Sigmoid colon (tissue), 7 donors: ENCODE data around the gene C10orf120. TPM values are rescaled to one million over a fixed set of nuclear protein-coding genes. Genes with fewer than 3 reads are reported as not detected.
A peak's percentile ranks its signal among the peaks of the same experiment; 100 is the strongest.

ENCODE experiments used
- DNase-seq: peaks from one replicate; pipeline ENCODE4 v3.0.0-alpha.2; 2019
- H3K27ac ChIP-seq, 4 donors: fragments of 200-600 bp; sonication (generic); one replicate each; pipeline ENCODE4 v1.5.1; 2016 to 2019; ENCODE audit warnings: mild to moderate bottlenecking in 1 of 4
- H3K27me3 ChIP-seq, 3 donors: fragments of 200-600 bp; sonication (generic); one replicate each; pipeline ENCODE4 v1.5.1; 2019; ENCODE audit warnings: mild to moderate bottlenecking in 1 of 3
- H3K36me3 ChIP-seq, 4 donors: fragments of 200-600 bp; sonication (generic); one replicate each; pipeline ENCODE4 v1.5.1; 2016 to 2019
- H3K4me1 ChIP-seq, 4 donors: fragments of 200-600 bp; sonication (generic); one replicate each; pipeline ENCODE4 v1.5.1; 2017 to 2019
- H3K4me3 ChIP-seq, 4 donors: fragments of 200-600 bp; sonication (generic); one replicate each; pipeline ENCODE4 v1.5.1; 2017 to 2019; ENCODE audit warnings: mild to moderate bottlenecking in 2 of 4, moderate library complexity in 1 of 4
- H3K9me3 ChIP-seq, 4 donors: fragments of 200-600 bp in 3 of 4; sonication (generic) in 3 of 4; one replicate each; pipeline versions ENCODE4 v1.5.1 to v1.6.1; 2013 to 2019
- EP300 ChIP-seq, 4 donors: sonication (generic); formaldehyde crosslinking; IDR thresholded peaks; one replicate each; pipeline ENCODE4 v1.6.1; 2017; ENCODE audit warnings: antibody characterized with exemption in 4 of 4
- POLR2A ChIP-seq, 2 donors: fragments of 450-650 bp; IDR thresholded peaks; one replicate each; pipeline ENCODE4 v1.6.1; 2016; ENCODE audit warnings: antibody characterized with exemption in 2 of 2, mild to moderate bottlenecking in 2 of 2, moderate library complexity in 2 of 2
- POLR2AphosphoS5 ChIP-seq, 4 donors: sonication (generic); formaldehyde crosslinking; IDR thresholded peaks; one replicate each; pipeline ENCODE4 v1.6.1; 2017; ENCODE audit warnings: antibody characterized with exemption in 4 of 4
- WGBS, 2 donors: extraction: QIAGEN DNeasy Blood & Tissue Kit; methylation state at CpG; one replicate each; pipeline ENCODE4 v1.1.7; 2013; 5-methylcytosine and 5-hydroxymethylcytosine counted together
- intact Hi-C: fragments of 100-400 bp; cut with DNase I; formaldehyde crosslinking; loops from one replicate; pipeline ENCODE4 v1.15.1; 2023
- polyA plus RNA-seq, 3 donors: library from polyadenylated mRNA; stranded (reverse); fragments of 200-250 nt; gene quantifications; one replicate each; pipeline ENCODE4 v1.2.3, GENCODE V29; 2013
- total RNA-seq, 4 donors: library from RNA; depleted of rRNA; stranded (reverse); fragments of >200 nt; gene quantifications; one replicate each; pipeline ENCODE4 v1.1.0, GENCODE V29; 2016
- TF ChIP-seq, protein P1 (sequence below), 4 experiments: fragments of 450-650 bp in 3 of 4; fragments of 200-600 bp in 1 of 4; IDR thresholded peaks; one replicate each; pipeline ENCODE4 v1.5.1; 2016 to 2019; ENCODE audit warnings: antibody characterized with exemption in 4 of 4, mild to moderate bottlenecking in 3 of 4, moderate library complexity in 2 of 4
- donor health status: healthy with polysubstance abuse.
- donor health status: Bipolar disorder and iron deficiency.
- donor health status: healthy.

The C10orf120 gene
- total and polyA plus RNA-seq, 7 donors, result not detected

DNA sequence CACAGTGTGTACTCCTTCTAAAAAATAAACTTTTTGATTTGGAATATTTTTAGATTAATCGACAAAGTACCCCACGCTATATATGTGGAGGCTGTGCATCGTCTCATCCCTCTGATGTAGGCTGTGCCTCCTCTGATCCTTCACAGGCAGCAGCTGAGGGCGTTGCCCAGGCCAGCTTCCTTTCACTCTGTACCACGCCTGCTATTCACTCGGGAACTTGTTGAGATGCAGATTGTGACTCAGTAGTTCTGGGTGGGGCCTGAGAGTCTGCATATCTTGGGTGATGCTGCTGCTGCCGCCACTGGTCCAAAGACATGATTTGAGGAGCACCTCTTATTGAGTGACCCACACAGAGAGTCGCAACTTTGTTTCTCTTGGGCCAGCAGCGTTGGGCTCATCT lies 7.9 kb upstream of the C10orf120 start:
- no peak for DNase-seq
- H3K27ac ChIP-seq, result no peak overlapping the region
- intact Hi-C loops, result loop anchor here (10.0 kb wide), 1 partner anchor 143 kb away; the partner anchor contains the start of gene DMBT1

DNA sequence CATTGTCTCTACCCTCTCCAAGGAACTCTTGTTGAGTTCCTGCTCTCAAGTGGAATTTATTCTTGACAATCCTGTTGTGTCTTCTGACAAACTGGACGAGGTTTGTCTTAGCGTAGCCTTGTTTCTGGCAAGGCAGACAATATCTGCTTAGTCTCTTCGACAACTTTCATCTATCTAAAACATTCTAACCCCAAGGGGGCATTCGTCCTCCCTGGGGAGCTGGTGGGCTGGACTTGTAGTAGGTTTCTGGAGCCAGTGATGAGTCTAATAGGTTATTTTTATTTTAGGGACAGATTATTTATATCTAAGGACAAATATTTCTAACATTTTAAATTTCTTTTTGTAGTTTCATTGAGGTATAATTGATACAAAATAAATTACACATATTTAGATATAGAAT lies 7.3 kb upstream of the C10orf120 start:
- DNase-seq, result no peak
- no peak overlapping the region for H3K4me3 ChIP-seq
- H3K27me3 ChIP-seq, result peaks cover 0 to 11% (median 0%) of the 10 kb centered on the region in 3 donors
- H3K36me3 ChIP-seq, result no peaks in the 10 kb centered on the region
- WGBS, 2 donors, result 78 to 86% methylated on average over 4 of the region's 4 CpGs
- no peak overlapping the region for H3K27ac ChIP-seq
- intact Hi-C loops, result loop anchor here (10.0 kb wide), 1 partner anchor 142 kb away; the partner anchor contains the start of gene DMBT1
- H3K4me1 ChIP-seq, result no peaks in the 10 kb centered on the region
- TF ChIP-seq EP300 (IDR thresholded peaks at IDR 0.05) (no peak), POLR2AphosphoS5 (IDR thresholded peaks at IDR 0.05) (no peak)
- TF ChIP-seq, protein P1, sequence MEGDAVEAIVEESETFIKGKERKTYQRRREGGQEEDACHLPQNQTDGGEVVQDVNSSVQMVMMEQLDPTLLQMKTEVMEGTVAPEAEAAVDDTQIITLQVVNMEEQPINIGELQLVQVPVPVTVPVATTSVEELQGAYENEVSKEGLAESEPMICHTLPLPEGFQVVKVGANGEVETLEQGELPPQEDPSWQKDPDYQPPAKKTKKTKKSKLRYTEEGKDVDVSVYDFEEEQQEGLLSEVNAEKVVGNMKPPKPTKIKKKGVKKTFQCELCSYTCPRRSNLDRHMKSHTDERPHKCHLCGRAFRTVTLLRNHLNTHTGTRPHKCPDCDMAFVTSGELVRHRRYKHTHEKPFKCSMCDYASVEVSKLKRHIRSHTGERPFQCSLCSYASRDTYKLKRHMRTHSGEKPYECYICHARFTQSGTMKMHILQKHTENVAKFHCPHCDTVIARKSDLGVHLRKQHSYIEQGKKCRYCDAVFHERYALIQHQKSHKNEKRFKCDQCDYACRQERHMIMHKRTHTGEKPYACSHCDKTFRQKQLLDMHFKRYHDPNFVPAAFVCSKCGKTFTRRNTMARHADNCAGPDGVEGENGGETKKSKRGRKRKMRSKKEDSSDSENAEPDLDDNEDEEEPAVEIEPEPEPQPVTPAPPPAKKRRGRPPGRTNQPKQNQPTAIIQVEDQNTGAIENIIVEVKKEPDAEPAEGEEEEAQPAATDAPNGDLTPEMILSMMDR (IDR thresholded peaks at IDR 0.05), result no peak
- H3K9me3 ChIP-seq, result no peaks in the 10 kb centered on the region

More for the DNA sequence above, 7.9 kb upstream of the C10orf120 start:
- H3K4me1 ChIP-seq, result no peaks in the 10 kb centered on the region
- H3K9me3 ChIP-seq, result no peaks in the 10 kb centered on the region
- peaks cover 0 to 16% (median 0%) of the 10 kb centered on the region in 3 donors for H3K27me3 ChIP-seq
- TF ChIP-seq POLR2A (IDR thresholded peaks at IDR 0.05) (no peak), POLR2AphosphoS5 (IDR thresholded peaks at IDR 0.05) (no peak), EP300 (IDR thresholded peaks at IDR 0.05) (no peak)
- TF ChIP-seq, protein P1 (IDR thresholded peaks at IDR 0.05), result no peak
- WGBS, 2 donors, result 49 to 64% methylated on average over 9 of the region's 9 CpGs
- H3K4me3 ChIP-seq, result no peak overlapping the region
- H3K36me3 ChIP-seq, result no peaks in the 10 kb centered on the region

DNA sequence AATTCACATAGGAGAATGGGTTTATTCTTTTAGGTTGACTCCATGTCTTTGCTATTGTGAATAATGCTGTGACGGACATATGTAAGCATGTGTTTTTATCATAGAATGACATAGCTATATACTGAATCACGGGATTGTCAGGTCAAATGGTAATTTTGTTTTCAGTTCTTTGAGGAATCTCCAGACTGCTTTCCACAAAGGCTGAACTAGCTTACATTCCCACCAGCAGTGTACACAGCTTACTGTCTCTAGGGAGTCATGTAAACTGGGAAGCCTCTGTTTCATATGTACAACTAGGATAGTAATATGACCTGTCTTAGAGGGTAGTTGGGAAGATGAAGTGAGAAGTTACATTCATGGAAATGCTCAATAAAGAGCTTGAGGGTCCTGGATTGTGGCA lies 6.8 kb upstream of the C10orf120 start:
- H3K4me1 ChIP-seq, result no peaks in the 10 kb centered on the region
- no peak overlapping the region for H3K27ac ChIP-seq
- H3K36me3 ChIP-seq, result no peaks in the 10 kb centered on the region
- H3K9me3 ChIP-seq, result no peaks in the 10 kb centered on the region
- no peak for TF ChIP-seq POLR2A (IDR thresholded peaks at IDR 0.05)
- no peak for TF ChIP-seq EP300 (IDR thresholded peaks at IDR 0.05)
- TF ChIP-seq, protein P1 (IDR thresholded peaks at IDR 0.05), result no peak
- no peak for TF ChIP-seq POLR2AphosphoS5 (IDR thresholded peaks at IDR 0.05)
- H3K27me3 ChIP-seq, result peaks cover 0 to 7% (median 0%) of the 10 kb centered on the region in 3 donors
- no peak for DNase-seq
- 87 to 89% methylated on average over 2 of the region's 2 CpGs for WGBS, 2 donors
- no peak overlapping the region for H3K4me3 ChIP-seq
- intact Hi-C loops, result loop anchor here (10.0 kb wide), 1 partner anchor 142 kb away; the partner anchor contains the start of gene DMBT1

DNA sequence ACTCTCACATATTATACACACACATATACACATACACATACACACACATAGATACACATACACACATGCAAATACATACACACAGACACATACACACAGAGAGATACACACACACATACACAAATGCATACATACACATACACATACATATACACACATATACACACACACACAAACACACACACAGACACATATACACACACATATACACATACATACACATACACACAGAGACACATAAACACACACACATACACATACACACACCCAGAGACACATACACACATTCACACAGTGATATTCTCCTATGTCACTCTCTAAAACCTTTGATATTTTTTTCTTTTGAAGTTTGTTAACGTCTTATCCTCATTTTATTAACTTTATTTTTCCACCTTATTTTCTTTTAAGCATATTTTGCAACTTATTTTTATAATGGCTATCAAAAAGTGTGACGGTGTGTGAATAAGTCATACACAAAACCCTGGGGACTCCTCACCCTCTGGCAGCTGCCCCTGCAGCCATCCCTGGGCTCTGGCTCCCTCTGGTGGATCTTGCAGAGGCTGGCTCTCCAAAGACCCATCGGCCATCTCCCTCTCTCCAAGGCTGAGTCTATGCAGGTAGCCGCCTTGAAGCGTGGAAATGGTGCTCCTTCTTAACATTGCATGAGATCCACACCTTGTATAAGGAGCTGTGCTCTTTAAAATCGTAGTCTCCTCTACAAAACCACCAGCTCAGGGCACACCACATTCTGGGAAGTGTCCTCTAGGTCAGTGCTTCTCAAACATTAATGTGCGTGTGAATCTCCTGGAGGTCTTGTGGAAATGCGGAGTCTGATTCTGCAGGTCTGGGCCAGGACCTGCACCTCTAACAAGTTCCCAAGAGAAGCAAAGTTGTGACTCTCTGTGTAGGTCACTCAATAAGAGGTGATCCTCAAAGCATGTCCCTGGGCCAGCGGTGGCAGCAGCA lies 4.1 kb upstream of the C10orf120 start:
- no peaks in the 10 kb centered on the region for H3K36me3 ChIP-seq
- H3K27me3 ChIP-seq, result no peaks in the 10 kb centered on the region
- TF ChIP-seq, protein P1 (IDR thresholded peaks at IDR 0.05), result peak; percentile 22 to 80 (median 75)
- no peak for TF ChIP-seq EP300 (IDR thresholded peaks at IDR 0.05)
- TF ChIP-seq POLR2A (IDR thresholded peaks at IDR 0.05), result no peak
- TF ChIP-seq POLR2AphosphoS5 (IDR thresholded peaks at IDR 0.05), result no peak
- no peak overlapping the region for H3K27ac ChIP-seq
- intact Hi-C loops, result loop anchor here (1.0 to 10.0 kb wide), 2 partner anchors 55 to 139 kb away; partner anchors contain the start of gene DMBT1
- WGBS, 2 donors, result 40 to 48% methylated on average over 9 of the region's 9 CpGs
- no peaks in the 10 kb centered on the region for H3K9me3 ChIP-seq
- H3K4me3 ChIP-seq, result no peak overlapping the region
- no peaks in the 10 kb centered on the region for H3K4me1 ChIP-seq
- DNase-seq, result peak; percentile 72
